GM23248 (cell line): Measurements from ENCODE around the gene APBA3. TPM values are rescaled to one million over a fixed set of nuclear protein-coding genes. Genes with fewer than 3 reads are reported as not detected.
A peak's percentile ranks its signal among the peaks of the same experiment; 100 is the strongest.

ENCODE experiments used
- DNase-seq: peaks from one replicate; pipeline ENCODE4 v3.0.0-alpha.2; 2015
- H2AFZ ChIP-seq: fragments of 200-600 bp; sonication (generic); 2 replicates; pipeline ENCODE4 v1.6.1; 2016; ENCODE audit warnings: antibody characterized with exemption
- H3F3A ChIP-seq: fragments of 200-600 bp; sonication (generic); 2 replicates; pipeline ENCODE4 v1.6.1; 2016; ENCODE audit warnings: mild to moderate bottlenecking, antibody characterized with exemption, mixed run types; ENCODE audit not compliant: insufficient read depth
- H3K27ac ChIP-seq: fragments of 200-600 bp; sonication (generic); 2 replicates; pipeline ENCODE4 v1.5.1; 2016; ENCODE audit warnings: mild to moderate bottlenecking
- H3K27me3 ChIP-seq: fragments of 200-600 bp; sonication (generic); replicated peaks from 2 replicates; pipeline ENCODE4 v1.6.1; 2016; ENCODE audit warnings: mild to moderate bottlenecking; ENCODE audit not compliant: insufficient read depth
- H3K36me3 ChIP-seq: fragments of 200-600 bp; sonication (generic); 2 replicates; pipeline ENCODE4 v1.6.1; 2016; ENCODE audit warnings: low read depth, mild to moderate bottlenecking
- H3K4me1 ChIP-seq: fragments of 200-600 bp; sonication (generic); 2 replicates; pipeline ENCODE4 v1.6.1; 2016; ENCODE audit warnings: mild to moderate bottlenecking; ENCODE audit not compliant: insufficient read depth
- H3K4me2 ChIP-seq: fragments of 200-600 bp; sonication (generic); one replicate; pipeline ENCODE4 v1.6.1; 2016; ENCODE audit warnings: mild to moderate bottlenecking; ENCODE audit not compliant: unreplicated experiment
- H3K4me3 ChIP-seq: fragments of 200-600 bp; sonication (generic); 2 replicates; pipeline ENCODE4 v1.5.1; 2016; ENCODE audit warnings: mild to moderate bottlenecking
- H3K79me2 ChIP-seq: fragments of 200-600 bp; sonication (generic); 2 replicates; pipeline ENCODE4 v1.6.1; 2016; ENCODE audit warnings: mild to moderate bottlenecking; ENCODE audit not compliant: insufficient read depth
- H3K9ac ChIP-seq: fragments of 200-600 bp; sonication (generic); 2 replicates; pipeline ENCODE4 v1.6.1; 2016; ENCODE audit warnings: mild to moderate bottlenecking
- H3K9me2 ChIP-seq: fragments of 200-600 bp; sonication (generic); 2 replicates; pipeline ENCODE4 v1.6.1; 2016; ENCODE audit warnings: mixed run types, mild to moderate bottlenecking, moderate library complexity; ENCODE audit not compliant: insufficient read depth
- H3K9me3 ChIP-seq: fragments of 200-600 bp; sonication (generic); one replicate; pipeline ENCODE4 v1.6.1; 2017; ENCODE audit warnings: low read depth
- H4K20me1 ChIP-seq: fragments of 200-600 bp; sonication (generic); 2 replicates; pipeline ENCODE4 v1.6.0; 2016; ENCODE audit not compliant: insufficient read depth
- EZH2 ChIP-seq: fragments of 200-600 bp; sonication (generic); IDR thresholded peaks from 2 replicates; pipeline ENCODE4 v1.6.1; 2018; ENCODE audit warnings: antibody characterized with exemption, mild to moderate bottlenecking; ENCODE audit not compliant: insufficient read depth, poor library complexity, severe bottlenecking
- EZH2phosphoT487 ChIP-seq: fragments of 200-600 bp; sonication (generic); IDR thresholded peaks from 2 replicates; pipeline ENCODE4 v1.6.1; 2018; ENCODE audit warnings: antibody characterized with exemption, moderate library complexity, mild to moderate bottlenecking, low read depth; ENCODE audit not compliant: insufficient read depth
- WGBS, 2 experiments: methylation state at CpG; one replicate each; pipeline ENCODE4 v1.1.6; 2015 to 2017; ENCODE audit warnings: low lambda C conversion rate in 2 of 2, low coverage in 1 of 2; ENCODE audit errors: missing lambda C conversion rate in 2 of 2; 5-methylcytosine and 5-hydroxymethylcytosine counted together
- in situ Hi-C: fragments of 300-500 bp; cut with MboI; formaldehyde crosslinking; loops from 2 replicates; pipeline ENCODE4 v1.15.0; 2020
- polyA plus RNA-seq: library from polyadenylated mRNA; unstranded; fragments of >200 nt; fragmentation: Nextera tagmentation; extraction: Ambion mirVana; gene quantifications from 2 replicates; pipeline ENCODE4 v1.2.1, GENCODE V29; 2016
- small RNA-seq: library from RNA; depleted of rRNA; stranded (forward); fragments of <200 nt; gene quantifications from one replicate; pipeline ENCODE3, GENCODE V24; 2014; ENCODE audit warnings: low read depth, low replicate concordance
- total RNA-seq: library from RNA; depleted of rRNA; stranded (reverse); fragments of >200 nt; shearing (Covaris generic); gene quantifications from 2 replicates; pipeline ENCODE4 v1.2.3, GENCODE V29; 2014; rRNA removed

APBA3 gene
- total and polyA plus RNA-seq, 2 experiments from 2014 or later, result 16.9 to 28.3 TPM

DNA sequence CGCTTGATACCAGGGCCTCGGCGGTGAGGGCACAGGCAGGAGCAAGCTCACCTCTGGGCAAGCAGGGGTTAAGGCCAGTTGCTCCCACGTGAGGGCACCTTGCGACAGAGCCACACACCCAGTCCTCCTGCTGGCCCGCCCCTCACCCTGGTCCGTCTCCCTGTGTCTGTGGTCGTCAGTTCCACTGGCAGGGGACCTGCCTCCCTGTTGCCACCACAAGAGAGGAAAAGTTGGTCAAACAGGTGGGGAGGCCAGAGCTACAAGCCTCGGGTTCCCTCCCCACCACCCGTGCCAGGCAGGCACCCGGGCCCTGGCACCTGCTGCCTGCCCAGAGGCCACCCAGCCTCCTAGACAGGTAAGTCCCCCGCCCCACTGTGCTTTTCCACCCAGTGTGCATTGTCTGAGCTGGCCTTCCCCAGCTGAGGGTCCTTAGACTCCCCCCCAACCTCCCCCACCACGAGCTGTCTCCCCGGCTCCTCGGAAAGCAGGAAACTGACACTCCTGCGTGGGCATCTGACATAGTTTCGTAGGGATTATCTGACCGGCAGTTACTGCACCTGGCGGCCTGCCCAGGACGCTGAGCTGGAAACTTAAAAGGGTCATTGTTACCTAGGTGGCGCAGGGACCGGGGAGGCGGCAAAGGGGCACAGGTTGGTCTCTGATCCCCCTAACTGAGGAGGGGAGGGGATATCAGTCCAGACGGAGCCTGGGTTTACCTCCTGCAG is 53.1 kb downstream of the APBA3 start, which contains the start of gene TJP3:
TSS of gene TJP3 (plus strand) at position 178 of the 725 bp plus-strand sequence. CDS start 20,049 bp downstream, outside the sequence.
- WGBS, 2 experiments, result 28 to 30% methylated on average over 22 to 23 of the region's 24 CpGs
- Histone ChIP-seq H3F3A (no peaks in the 10 kb centered on the region), H4K20me1 (no peaks in the 10 kb centered on the region), H3K4me2 (no peak within 1 kb of the TSS), H3K9me3 (no peaks in the 10 kb centered on the region), H3K9ac (no peak within 1 kb of the TSS), H3K4me1 (no peaks in the 10 kb centered on the region), H3K4me3 (no peak within 1 kb of the TSS), H3K9me2 (no peaks in the 10 kb centered on the region), H2AFZ (no peak within 1 kb of the TSS), H3K27ac (no peak within 1 kb of the TSS), H3K36me3 (no peaks in the 10 kb centered on the region), H3K79me2 (no peaks in the 10 kb centered on the region), H3K27me3 (no peaks in the 10 kb centered on the region)
- no peak for TF ChIP-seq EZH2
- TF ChIP-seq EZH2phosphoT487, result no peak
- peak; percentile 58 for DNase-seq
- in situ Hi-C loops, result loop anchor here (10.0 kb wide), 1 partner anchor 174 kb away; the partner anchor contains the start of gene TEKTIP1

DNA sequence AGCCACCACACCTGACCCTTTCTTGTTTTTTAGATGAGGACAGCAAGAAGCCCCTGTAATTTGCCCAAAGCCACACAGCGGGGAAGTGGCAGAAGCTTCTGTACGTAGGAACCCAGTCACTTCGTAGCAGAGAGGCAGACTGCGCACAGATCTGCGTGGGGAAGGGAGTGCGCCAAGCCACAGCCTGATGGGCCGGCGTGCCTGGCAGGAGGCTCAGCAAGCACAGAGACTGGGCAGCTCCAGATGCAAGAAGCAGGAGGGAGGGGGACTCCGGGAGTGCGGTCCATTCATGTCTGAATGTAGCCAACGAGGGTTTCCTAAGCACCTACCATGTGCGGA is 53.7 kb downstream of the APBA3 start:
- in situ Hi-C loops, result loop anchor here (10.0 kb wide), 1 partner anchor 173 kb away; the partner anchor contains the start of gene TEKTIP1
- Histone ChIP-seq H2AFZ (no peak overlapping the region), H3K4me3 (no peak overlapping the region), H3K79me2 (no peaks in the 10 kb centered on the region), H3K9me3 (no peaks in the 10 kb centered on the region), H3F3A (no peaks in the 10 kb centered on the region), H3K9ac (no peak overlapping the region), H3K4me2 (no peak overlapping the region), H3K36me3 (no peaks in the 10 kb centered on the region), H3K4me1 (no peaks in the 10 kb centered on the region), H3K27me3 (no peaks in the 10 kb centered on the region), H3K9me2 (no peaks in the 10 kb centered on the region), H3K27ac (no peak overlapping the region), H4K20me1 (no peaks in the 10 kb centered on the region)
- TF ChIP-seq EZH2phosphoT487 (no peak), EZH2 (no peak)
- no peak for DNase-seq
- 68% methylated on average over 11 to 12 of the region's 12 CpGs for WGBS, 2 experiments

DNA sequence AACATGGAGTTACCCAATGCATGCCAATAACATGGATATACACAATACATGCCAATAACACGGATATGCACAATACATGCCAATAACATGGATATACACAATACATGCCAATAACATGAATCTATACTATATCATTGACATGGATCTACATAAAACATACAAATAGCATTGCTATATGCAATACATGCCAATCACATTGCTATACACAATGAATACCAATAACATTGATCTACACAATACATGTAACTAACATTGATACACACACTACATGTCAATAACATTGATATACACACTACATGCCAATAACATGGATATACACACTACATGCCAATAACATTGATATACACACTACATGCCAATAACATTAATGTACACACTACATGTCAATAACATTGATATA is 60.3 kb downstream of the APBA3 start:
- in situ Hi-C loops, result loop anchor here (10.0 kb wide), 1 partner anchor 166 kb away; the partner anchor contains the start of gene TEKTIP1
- H3K4me2 ChIP-seq, result no peak overlapping the region
- no peaks in the 10 kb centered on the region for H3K27me3 ChIP-seq

More for the DNA sequence above, 60.3 kb downstream of the APBA3 start:
- no peak for DNase-seq
- Histone ChIP-seq H3K27ac (no peak overlapping the region), H3K4me1 (0 out of 2 replicates have a peak, but pooled peaks cover 3% of the 10 kb centered on the region), H4K20me1 (no peaks in the 10 kb centered on the region), H3K79me2 (peaks cover 36% of the 10 kb centered on the region), H3K9ac (no peak overlapping the region), H3K9me3 (no peaks in the 10 kb centered on the region), H3K9me2 (no peaks in the 10 kb centered on the region), H3K36me3 (no peaks in the 10 kb centered on the region), H3K4me3 (no peak overlapping the region), H2AFZ (no peak overlapping the region), H3F3A (no peaks in the 10 kb centered on the region)
- no peak for TF ChIP-seq EZH2
- TF ChIP-seq EZH2phosphoT487, result no peak
- WGBS, 2 experiments, result 0% methylated on average over 1 of the region's 1 CpG

Small RNA genes within 50 kb of the gene (small RNA-seq; reads per million reads assigned to genes)
- gene AC005777.1, result not detected

Other genes starting within 250 kb of the APBA3 start
- not detected in 2 replicates for gene TEKTIP1, start 222.5 kb downstream of the APBA3 start, total RNA-seq
- gene TEKTIP1, start 222.5 kb downstream of the APBA3 start, polyA plus RNA-seq, result 0.33 TPM in 1 of 2 replicates, not detected in the other
- 67.9 and 73.9 TPM in 2 replicates for gene MFSD12, start 204.1 kb downstream of the APBA3 start, total RNA-seq
- gene MFSD12, start 204.1 kb downstream of the APBA3 start, polyA plus RNA-seq, result 23.0 and 23.1 TPM in 2 replicates
- gene HMG20B, start 188.7 kb downstream of the APBA3 start, total RNA-seq, result 105 and 112 TPM in 2 replicates
- 83.9 and 87.7 TPM in 2 replicates for gene HMG20B, start 188.7 kb downstream of the APBA3 start, polyA plus RNA-seq
- gene GIPC3, start 176.2 kb downstream of the APBA3 start, total RNA-seq, result 0.13 TPM in 1 of 2 replicates, not detected in the other
- gene GIPC3, start 176.2 kb downstream of the APBA3 start, polyA plus RNA-seq, result 0.06 TPM in 1 of 2 replicates, not detected in the other
- gene TBXA2R, start 154.8 kb downstream of the APBA3 start, total RNA-seq, result 0.76 TPM in 1 of 2 replicates, not detected in the other
- gene TBXA2R, start 154.8 kb downstream of the APBA3 start, polyA plus RNA-seq, result 1.9 and 2.6 TPM in 2 replicates
- gene CACTIN, start 134.9 kb downstream of the APBA3 start, total RNA-seq, result 29.1 and 39.0 TPM in 2 replicates
- 6.9 and 8.7 TPM in 2 replicates for gene CACTIN, start 134.9 kb downstream of the APBA3 start, polyA plus RNA-seq
- gene PIP5K1C, start 61.2 kb downstream of the APBA3 start, total RNA-seq, result 34.0 and 43.1 TPM in 2 replicates
- gene PIP5K1C, start 61.2 kb downstream of the APBA3 start, polyA plus RNA-seq, result 31.2 and 33.5 TPM in 2 replicates
- gene TJP3, start 53.3 kb downstream of the APBA3 start, total RNA-seq, result not detected in 2 replicates
- not detected in 2 replicates for gene TJP3, start 53.3 kb downstream of the APBA3 start, polyA plus RNA-seq
- gene MRPL54, start 990 bp upstream of the APBA3 start, total RNA-seq, result 18.5 and 57.9 TPM in 2 replicates
- 73.0 and 74.1 TPM in 2 replicates for gene MRPL54, start 990 bp upstream of the APBA3 start, polyA plus RNA-seq
- gene RAX2, start 10.5 kb upstream of the APBA3 start, total RNA-seq, result not detected in 2 replicates
- gene RAX2, start 10.5 kb upstream of the APBA3 start, polyA plus RNA-seq, result not detected in 2 replicates
- gene MATK, start 24.7 kb upstream of the APBA3 start, total RNA-seq, result not detected in 2 replicates
- not detected in 2 replicates for gene MATK, start 24.7 kb upstream of the APBA3 start, polyA plus RNA-seq
- gene ZFR2, start 107.3 kb upstream of the APBA3 start, total RNA-seq, result not detected in 2 replicates
- not detected in 2 replicates for gene ZFR2, start 107.3 kb upstream of the APBA3 start, polyA plus RNA-seq
- gene ATCAY, start 119.0 kb upstream of the APBA3 start, total RNA-seq, result not detected in 2 replicates
- not detected in 2 replicates for gene ATCAY, start 119.0 kb upstream of the APBA3 start, polyA plus RNA-seq
- gene NMRK2, start 171.4 kb upstream of the APBA3 start, total RNA-seq, result not detected in 2 replicates
- gene NMRK2, start 171.4 kb upstream of the APBA3 start, polyA plus RNA-seq, result not detected in 2 replicates
- 167 and 194 TPM in 2 replicates for gene DAPK3, start 209.4 kb upstream of the APBA3 start, total RNA-seq
- gene DAPK3, start 209.4 kb upstream of the APBA3 start, polyA plus RNA-seq, result 47.6 and 51.1 TPM in 2 replicates
- gene EEF2, start 223.8 kb upstream of the APBA3 start, total RNA-seq, result 2,755 and 2,906 TPM in 2 replicates
- 326 and 331 TPM in 2 replicates for gene EEF2, start 223.8 kb upstream of the APBA3 start, polyA plus RNA-seq
- gene PIAS4, start 246.0 kb upstream of the APBA3 start, total RNA-seq, result 16.8 and 21.0 TPM in 2 replicates
- 6.9 and 9.1 TPM in 2 replicates for gene PIAS4, start 246.0 kb upstream of the APBA3 start, polyA plus RNA-seq